ENCODE data around the gene PAM.
A peak's percentile ranks its signal among the peaks of the same experiment; 100 is the strongest.

PAM gene

DNA sequence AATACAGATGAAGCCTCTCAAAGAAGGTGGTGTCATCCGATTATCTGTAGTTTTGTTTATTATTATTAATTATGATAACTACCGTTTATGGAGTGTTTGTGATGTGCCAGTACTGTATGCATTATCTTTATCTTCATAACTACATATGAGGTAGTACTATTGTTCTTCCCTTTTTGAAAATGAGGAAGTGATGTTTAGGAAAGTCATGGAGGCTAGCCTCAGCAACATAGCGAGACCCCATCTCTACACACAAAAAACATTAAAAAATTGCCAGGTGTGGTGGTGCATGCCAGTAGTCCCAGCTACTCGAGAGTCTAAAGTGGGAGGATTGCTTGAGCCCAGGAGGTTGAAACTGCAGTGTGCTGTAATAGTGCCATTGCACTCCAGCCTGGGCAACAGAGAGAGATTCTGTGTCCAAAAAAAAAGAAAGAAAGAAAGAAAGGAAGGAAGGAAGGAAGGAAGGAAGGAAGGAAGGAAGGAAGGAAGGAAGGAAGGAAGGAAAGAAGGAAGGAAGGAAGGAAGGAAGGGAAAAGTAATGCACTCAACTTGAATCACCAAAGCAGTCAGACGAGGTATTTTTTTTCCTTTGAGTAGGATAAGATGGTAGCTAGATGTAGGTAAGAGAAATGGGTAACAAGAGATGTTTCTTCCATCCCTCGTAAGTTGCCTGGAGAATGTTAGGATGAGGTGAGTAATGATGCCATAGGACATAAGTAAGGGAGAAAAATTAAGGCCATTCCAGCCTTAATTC is 47.8 kb downstream of the PAM start:
- TF ChIP-seq, protein P1, sequence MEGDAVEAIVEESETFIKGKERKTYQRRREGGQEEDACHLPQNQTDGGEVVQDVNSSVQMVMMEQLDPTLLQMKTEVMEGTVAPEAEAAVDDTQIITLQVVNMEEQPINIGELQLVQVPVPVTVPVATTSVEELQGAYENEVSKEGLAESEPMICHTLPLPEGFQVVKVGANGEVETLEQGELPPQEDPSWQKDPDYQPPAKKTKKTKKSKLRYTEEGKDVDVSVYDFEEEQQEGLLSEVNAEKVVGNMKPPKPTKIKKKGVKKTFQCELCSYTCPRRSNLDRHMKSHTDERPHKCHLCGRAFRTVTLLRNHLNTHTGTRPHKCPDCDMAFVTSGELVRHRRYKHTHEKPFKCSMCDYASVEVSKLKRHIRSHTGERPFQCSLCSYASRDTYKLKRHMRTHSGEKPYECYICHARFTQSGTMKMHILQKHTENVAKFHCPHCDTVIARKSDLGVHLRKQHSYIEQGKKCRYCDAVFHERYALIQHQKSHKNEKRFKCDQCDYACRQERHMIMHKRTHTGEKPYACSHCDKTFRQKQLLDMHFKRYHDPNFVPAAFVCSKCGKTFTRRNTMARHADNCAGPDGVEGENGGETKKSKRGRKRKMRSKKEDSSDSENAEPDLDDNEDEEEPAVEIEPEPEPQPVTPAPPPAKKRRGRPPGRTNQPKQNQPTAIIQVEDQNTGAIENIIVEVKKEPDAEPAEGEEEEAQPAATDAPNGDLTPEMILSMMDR (IDR thresholded peaks at IDR 0.05; ENCODE audit: low read length, missing control alignments): no peak
- DNase-seq (ENCODE audit: low read depth): no peak
- no peak overlapping the region for H3K4me3 ChIP-seq (replicated peaks; ENCODE audit: low read depth, low read length)

DNA sequence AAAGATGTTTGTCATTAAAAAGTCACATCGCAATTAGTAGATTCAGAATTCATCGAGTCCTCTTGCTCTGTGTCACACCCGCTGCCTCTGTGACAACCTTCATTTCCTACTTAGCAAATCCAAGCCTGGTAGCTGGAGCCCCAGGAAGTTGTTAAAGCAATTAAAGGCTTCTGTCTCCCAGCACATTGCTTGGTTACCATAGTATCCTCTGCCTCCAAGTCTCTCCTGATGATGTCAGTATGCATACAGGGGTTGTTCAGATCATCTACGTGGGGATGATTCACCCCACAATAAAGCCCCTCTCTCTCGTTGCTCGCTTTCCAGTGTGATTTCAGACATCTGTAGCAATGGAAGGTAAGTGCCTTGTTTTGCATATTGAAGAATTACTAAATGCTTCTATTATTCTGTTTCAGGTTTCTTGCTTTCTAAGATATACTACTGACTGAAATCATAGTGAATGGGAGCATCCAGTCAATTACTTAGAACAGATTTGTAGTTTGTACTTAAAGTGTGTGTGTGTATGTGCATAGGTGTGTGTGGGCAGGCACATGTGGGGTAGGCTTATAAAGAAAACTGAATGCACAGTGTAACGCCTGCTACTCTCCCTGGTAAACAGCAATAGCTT is 52.9 kb downstream of the PAM start:
- TF ChIP-seq, protein P1 (IDR thresholded peaks at IDR 0.05; ENCODE audit: low read length, missing control alignments): no peak
- peak; percentile 16 for DNase-seq (ENCODE audit: low read depth)
- H3K4me3 ChIP-seq (replicated peaks; ENCODE audit: low read depth, low read length): no peak overlapping the region

DNA sequence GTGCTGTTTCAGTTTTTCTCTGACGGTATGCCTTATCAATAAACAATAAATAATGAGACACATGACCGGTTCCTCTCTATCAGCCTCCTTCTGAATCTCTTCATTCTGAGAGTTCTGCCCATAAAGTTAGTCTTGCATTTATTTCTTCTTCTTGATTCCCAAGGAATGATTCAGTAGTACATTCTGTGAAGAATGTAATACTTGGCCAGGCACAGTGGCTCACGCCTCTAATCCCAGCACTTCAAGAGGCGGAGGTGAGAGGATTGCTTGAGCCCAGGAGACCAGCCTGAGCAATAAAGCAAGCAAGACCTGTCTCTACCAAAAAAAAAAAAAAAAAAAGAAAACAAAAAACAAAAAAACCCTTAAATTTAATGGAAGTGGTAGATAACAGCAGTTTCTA is 53.9 kb downstream of the PAM start:
- TF ChIP-seq, protein P1 (IDR thresholded peaks at IDR 0.05; ENCODE audit: low read length, missing control alignments): no peak
- no peak for DNase-seq (ENCODE audit: low read depth)
- no peak overlapping the region for H3K4me3 ChIP-seq (replicated peaks; ENCODE audit: low read depth, low read length)

DNA sequence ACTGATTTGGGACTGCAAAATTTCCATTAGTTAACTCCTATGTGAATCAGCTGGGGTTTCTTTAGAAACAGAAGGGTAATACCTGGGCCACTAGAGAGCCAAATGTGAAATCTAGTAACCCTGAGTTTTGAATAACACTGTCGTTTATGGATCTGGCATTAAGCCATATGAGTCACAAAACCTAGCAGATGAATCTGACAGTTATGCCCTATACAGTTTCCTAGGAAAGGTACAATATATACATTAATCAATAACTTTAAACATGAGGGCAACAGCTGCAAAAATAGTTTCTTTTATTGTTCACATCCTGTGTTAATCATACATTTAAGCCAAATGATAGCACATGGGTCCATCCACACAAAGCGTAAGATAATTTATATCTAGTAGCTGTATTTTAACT is 56.9 kb downstream of the PAM start:
- TF ChIP-seq, protein P1 (IDR thresholded peaks at IDR 0.05; ENCODE audit: low read length, missing control alignments): no peak
- no peak overlapping the region for H3K4me3 ChIP-seq (replicated peaks; ENCODE audit: low read depth, low read length)
- peak; percentile 46 for DNase-seq (ENCODE audit: low read depth)

DNA sequence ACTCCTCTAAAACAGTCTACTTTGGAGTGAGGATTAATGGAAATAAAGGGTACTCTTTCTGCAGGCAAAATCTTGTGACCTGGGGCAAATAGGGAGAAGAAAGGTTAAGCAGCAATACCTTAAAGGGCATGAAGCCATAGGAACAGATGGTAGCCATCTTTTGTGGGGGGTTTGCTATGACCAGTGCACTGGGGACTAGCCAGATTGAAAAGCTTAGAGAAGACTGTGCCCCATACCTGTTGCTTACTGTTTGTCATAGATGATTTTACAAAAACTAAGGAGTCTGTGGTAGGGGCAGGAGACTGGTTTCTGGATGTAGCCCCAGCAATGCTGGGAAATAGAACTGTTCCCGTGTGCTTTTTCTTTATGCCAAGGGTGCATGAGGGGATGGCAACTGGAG is 58.6 kb downstream of the PAM start:
- TF ChIP-seq, protein P1 (IDR thresholded peaks at IDR 0.05; ENCODE audit: low read length, missing control alignments): no peak
- no peak overlapping the region for H3K4me3 ChIP-seq (replicated peaks; ENCODE audit: low read depth, low read length)
- no peak for DNase-seq (ENCODE audit: low read depth)

DNA sequence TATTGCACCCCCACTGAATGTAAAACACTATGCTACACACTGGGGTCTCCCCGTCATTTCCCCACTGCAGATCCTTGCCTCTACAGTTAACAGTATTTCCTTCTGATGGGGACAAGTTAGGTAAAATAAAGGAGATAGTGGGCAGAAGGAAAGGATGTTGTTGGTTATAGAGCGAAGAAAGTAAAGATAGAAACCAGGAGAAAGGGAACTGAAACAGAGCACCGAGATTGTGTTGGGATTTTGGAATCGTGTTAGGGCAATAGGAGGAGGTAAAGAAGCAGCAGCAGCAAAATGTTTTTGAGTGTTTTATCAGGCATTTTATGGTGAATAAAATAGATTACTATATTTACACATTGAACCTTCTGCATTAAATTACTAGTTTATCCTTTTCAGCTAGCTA is 60.0 kb downstream of the PAM start:
- TF ChIP-seq, protein P1 (IDR thresholded peaks at IDR 0.05; ENCODE audit: low read length, missing control alignments): no peak
- no peak for DNase-seq (ENCODE audit: low read depth)
- no peak overlapping the region for H3K4me3 ChIP-seq (replicated peaks; ENCODE audit: low read depth, low read length)

Data from fibroblast of pulmonary artery (primary cell).